HCEC 1CT (cell line): ENCODE measurements around the gene GCSAML.
"Not testable (repeated sequence)": the region's sequence is repeated elsewhere in the genome, so short reads cannot be mapped to it uniquely, and the experiment has no call there.

Experiments
- DNase-seq: peaks from one replicate; pipeline ENCODE4 v3.0.0-alpha.2; 2017

GCSAML gene

DNA sequence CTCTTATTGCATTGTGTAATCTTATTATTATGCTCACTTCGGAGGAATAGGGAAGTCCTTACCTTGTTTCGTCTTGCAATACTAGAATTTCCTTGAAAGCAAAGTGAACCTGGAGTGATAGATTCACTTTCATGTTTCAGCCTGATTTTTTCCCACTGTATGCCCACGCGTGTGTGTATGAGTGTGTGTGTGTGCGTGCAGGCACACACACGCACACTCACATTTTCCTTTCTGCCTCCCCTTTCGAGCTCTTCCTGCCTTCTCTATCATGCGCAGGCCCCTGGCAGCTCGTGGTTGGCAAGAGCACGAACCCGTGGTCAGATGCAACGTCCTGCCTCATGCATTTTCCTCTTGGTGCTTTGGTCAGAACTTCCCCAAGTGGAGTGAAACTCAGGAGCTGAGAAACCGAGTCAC is at the start of gene GCSAML:
Gene GCSAML, plus strand, starts transcription at position 366 of the 414 bp plus-strand sequence. CDS start 58 bp downstream, outside the sequence.
- DNase-seq = no peak

DNA sequence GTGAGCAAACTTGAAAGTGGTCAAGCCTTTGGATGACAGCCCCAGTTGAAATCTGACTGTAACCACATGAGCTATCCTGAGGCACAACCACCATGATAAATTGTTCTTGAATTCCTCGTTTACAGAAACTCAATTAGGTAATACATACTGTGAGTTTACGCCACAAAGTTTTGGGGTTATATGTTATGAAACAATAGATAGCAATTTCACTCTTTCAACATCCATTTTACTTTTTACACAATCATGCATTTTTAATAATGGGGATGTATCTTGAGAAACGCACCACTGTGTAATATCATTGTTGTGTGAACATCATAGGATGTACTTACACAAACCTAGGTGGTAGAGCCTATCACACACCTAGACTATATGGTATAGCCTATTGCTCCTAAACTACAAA is 48.1 kb upstream of the GCSAML start:
- DNase-seq = no peak

DNA sequence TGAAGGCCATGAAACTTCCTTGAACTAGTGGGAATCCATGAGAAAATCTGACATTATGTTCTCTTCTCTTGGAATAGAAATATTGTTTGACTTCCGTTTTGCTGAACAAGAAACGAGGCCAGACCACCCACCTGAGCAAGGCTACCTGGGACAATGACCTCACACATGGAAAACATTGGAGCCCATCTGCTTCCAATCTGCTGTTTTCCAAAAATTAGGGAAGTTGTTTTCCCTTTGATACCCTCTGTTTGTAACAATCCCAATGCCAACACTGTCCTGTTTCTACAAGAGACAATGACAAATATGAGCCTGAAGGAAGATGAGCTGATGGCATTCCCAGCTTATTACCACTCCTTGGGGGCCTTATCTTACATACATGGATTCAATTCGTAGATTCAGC is 42.1 kb upstream of the GCSAML start:
- DNase-seq = no peak

DNA sequence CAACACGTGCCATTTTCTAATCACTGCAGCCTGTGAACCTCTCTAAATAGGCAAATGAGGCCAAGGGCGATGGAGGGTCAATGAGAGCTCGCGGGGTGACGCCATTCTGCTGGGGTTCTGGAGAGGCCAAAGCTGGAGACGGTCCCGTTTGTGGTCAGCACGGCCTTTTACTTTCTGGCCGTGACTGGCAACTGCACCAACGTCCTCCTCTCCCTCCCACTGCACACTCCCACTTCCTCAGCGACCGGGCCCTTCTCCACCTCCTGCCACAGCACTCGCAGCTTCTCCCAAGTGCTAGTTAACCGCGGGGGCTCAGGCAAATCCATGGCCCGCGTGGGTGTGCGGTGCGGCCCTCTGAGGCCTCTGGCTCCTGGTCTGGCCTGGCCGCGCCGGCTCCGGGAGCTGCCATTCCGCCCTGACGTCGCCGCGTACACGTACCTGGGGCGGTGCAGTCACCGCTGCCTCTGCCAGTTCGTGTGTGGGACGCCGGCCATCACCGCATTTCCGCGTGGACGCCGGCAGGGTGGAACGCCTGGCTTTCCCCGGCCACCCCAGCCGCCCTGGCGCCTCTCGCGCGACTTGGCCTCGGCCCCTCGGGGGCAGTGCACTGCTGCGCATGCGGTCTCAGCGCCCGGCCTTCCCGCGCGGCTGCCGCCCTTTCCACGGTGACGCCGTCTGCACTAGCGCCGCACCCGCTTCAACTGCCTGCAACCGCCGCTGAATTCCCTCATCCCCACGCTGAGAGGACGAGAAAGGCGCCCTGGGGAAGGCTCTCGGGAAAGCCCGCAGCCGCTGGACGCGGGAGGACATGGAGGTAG is 30.9 kb upstream of the GCSAML start:
- no peak for DNase-seq

DNA sequence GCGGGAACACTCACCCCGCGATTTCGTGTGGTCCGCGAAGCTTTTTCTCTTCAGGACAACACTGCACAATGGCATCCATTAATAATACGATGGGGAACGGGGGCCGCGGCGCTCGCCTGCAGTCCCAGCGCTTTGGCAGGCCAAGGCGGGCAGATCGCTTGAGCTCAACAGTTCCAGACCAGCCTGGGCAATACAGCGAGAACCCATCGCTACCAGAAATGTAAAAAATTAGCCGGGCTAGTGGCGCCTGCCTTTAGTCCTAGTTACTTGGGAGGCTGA is 30.4 kb upstream of the GCSAML start:
- no peak for DNase-seq

DNA sequence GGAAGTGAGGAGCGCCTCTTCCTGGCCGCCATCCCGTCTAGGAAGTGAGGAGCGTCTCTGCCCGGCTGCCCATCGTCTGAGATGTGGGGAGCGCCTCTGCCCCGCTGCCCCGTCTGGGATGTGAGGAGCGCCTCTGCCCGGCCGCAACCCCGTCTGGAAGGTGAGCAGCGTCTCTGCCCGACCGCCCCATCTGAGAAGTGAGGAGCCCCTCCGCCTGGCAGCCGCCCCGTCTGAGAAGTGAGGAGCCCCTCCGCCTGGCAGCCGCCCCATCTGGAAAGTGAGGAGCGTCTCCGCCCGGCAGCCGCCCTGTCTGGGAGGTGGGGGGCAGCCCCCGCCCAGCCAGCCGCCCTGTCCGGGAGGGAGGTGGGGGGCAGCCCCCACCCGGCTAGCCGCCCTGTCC is 27.0 kb upstream of the GCSAML start:
- DNase-seq = not testable (repeated sequence)

DNA sequence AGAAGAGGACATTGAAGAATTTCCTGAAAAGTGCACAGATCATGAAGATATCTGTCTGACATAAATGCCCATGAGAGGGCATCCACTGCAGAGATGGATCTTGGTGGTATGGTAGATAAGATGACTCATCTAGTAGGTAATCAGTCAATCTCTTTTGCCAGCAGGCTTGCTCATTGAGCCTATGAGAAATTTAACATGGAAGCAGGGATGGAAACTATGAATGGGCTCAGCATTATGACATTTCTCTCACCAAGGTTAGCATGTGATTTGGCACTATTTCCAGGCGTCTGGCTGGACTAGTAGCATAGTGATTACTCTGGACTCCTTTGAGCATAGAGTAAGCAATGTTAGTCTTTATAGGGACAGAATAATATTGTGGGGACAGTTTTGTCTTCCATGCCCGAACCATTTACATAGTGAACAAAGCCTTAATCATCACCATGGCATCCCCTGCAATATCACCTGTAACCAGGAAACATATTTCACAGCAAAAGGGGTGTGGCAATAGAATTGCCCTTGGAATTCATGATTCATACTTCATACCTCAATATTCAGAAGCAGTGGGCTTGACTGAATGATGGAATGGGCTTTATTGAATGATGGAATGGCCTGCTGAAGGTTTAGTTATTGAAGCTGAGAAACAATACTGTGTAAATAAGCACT is 20.0 kb upstream of the GCSAML start:
- DNase-seq = no peak

DNA sequence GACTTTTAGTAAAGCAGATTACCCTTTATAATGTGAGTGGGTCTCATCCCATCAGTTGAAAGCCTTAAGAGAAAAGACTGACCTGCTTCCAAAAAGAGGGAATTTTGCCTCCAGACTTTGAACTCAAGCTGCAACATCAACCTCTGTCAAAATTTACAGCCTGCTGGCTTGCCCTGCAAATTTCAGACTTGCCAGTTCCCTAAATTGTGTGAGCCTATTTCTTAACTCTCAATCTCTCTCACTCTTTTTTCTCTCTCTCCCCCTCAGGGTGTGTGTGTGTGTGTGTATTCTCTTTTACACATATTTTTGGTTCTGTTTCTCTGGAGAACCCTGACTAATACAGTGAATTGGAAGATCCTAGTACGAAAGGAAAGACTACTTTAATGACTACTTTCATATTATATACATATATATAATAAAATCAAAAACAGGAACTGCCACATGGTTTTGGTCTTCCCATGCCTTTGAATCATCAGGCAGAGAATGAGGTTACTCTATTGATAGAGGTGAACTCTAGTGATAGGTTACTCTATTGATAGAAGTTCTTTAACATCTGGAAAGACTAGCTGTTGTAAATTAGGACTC is 19.1 kb upstream of the GCSAML start:
- no peak for DNase-seq

DNA sequence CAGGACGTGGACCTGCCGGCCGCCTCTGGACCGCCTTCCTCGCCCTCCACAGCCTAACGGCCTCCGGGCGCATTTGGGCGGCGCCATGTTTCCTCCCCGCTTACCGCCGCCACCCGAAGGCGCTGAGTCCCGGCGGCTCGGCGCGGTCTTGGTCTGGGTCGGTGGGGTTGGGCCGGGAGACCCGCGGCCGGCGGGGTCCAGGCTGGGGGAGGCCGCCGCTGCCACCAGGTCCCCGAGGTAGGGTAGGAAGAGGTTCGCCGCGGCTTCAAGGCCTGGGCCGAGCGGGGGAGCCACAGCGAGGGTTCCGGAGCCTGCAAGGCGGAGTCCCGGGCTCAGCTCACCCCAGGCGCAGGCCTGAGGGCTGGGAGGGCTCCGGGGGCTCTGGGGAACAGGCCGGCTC is 18.1 kb upstream of the GCSAML start:
- DNase-seq = no peak

DNA sequence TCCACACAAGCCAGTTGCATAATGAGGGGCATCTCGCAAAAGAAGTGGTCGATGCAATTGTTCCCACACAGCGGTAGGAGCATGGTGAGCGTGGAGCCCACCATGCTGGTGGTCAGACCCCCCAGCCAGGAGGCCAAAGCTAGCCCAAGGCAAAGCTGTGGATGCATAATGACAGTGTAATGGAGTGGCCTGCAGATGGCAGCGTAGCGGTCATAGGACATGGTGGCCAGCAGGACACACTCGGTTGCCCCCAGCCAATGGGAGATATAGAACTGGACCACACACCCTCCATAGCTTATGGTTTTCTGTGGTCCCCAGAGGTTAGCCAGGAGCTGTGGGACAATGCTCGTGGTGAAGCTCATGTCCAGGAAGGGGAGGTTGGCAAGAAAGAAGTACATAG is 17.0 kb upstream of the GCSAML start:
- no peak for DNase-seq

DNA sequence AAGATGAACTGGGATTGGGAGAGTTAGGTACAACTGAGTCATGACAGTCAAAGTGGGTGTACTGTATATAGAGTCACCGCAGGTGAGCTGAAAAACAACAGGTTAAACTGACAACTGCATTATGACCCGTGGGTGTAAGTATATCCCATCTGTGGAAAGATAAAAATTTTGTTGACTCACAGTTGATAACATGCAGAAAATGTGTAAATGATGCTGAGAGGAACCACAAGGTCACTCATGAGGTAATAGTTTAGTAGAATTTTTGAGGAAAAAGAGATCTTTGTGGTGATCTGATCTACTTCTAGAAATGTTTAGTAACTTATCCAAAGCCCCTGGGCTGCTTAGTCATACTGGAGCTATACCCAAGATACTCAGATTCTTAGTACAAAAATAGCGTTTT is 13.5 kb upstream of the GCSAML start:
- no peak for DNase-seq

DNA sequence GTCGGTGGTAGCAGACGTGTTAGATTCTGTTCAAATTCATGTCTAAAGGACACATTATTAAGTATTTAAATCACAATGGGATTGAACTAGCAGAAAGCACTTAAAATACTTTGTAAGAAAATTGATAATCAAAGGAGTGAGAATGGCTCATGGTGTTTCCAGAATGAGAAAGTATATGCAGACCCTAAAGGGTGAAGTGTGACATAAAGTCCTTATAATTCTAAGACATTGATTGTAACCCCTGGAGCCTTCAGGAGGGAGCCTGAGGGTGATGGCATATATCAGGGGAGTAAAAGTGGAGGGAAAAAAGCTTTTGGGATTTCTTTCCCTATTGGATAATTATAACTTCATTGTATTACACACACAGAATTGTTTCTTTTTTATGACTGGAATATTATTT is 12.6 kb upstream of the GCSAML start, which contains the start of gene OR2C3:
Gene OR2C3, minus strand, starts transcription at position 101 of the 400 bp plus-strand sequence. CDS start 3,929 bp downstream, outside the sequence.
- DNase-seq = no peak

DNA sequence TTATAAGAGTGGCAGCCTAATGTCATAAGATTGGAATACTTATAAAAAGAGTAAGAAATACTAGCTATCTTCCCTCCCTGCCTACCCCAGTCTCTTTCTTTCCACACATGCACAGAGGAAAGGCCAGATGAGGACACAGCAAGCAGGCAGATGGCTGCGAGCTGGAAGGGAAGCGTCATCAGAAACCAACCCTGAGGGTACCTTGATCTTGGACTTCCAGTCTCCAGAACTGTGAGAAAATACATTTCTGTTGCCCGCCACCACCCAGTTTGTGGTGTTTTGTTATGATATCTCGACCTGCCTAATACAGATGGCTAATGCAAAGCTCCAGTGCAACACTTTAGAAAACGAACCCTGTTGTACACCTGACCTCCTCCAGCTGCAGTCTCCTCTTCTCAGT is 10.4 kb upstream of the GCSAML start:
- no peak for DNase-seq

DNA sequence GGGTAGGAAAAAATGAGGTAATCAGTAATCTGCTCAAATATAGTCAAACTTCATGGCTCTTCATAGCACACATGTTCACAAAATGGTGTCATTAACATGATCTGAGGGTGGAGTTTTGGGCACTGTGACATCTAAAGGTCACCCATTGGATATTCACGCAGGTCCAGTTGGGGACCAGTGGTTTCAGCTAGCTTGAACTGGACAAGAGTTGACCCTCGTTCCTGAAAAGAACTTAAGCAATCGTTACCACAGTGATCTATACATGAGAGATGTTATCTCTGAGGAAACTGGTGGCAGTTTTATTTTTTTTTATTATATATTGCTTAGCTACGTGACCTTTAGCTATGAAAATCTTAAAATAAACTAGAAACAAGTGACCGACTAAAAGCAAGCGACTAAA is 9.7 kb upstream of the GCSAML start:
- DNase-seq = no peak

DNA sequence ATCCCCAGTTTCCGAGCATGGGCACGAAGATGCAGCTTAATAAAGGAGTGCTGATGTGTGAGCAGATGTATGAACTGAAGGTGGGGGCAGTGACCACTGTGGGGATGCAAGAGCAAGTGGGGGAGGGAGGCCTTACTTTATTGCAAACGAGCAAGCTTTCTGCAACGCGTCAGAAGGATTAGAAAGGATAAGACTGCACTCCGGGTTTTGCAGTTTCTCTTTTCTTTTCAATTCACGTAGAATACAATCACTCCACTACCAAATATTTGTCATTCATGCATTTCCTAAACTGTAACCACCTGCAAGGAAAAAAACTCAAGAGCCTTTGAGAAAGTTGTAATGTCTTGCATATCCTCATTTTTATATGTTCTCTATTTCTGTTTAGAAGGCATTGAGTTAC is 8.4 kb upstream of the GCSAML start:
- DNase-seq = no peak

DNA sequence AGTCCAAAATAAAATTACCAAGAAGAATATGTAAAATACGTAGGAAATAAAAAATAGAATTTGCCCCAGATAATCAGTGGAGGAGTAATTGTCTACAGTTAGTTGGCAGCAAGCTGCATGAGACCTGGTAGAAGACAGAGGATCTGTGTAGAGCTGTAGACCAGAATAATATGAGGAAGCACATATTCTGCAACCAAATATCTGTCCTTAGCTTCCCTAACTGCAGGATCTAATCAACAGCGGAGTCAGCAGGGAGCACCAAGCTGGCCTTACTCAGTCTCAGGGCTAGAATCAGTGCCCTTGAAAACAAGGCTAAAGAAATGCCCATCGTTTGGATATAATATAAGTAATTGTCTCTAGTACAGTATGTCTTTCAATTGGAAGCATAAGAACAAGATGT is 6.1 kb upstream of the GCSAML start:
- no peak for DNase-seq

DNA sequence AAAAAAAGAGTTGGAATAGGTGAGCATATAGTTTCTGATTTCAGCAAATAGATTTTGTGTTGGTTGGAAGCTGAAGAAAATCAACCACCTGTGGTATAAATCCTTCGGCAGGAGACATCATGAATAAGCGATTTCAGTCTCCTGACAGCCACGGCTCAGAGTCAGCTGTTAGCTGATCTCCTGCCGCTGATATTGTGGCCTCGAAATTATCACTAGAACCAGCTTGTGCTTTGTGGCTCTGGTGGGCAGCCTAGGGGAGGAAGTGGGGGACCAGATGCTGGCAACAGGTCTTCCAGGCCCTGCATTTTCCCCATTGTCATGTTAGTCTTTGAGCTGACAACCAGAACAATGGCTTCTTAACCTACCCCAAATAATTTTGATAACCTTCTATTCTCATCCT is 842 bp upstream of the GCSAML start:
- no peak for DNase-seq

DNA sequence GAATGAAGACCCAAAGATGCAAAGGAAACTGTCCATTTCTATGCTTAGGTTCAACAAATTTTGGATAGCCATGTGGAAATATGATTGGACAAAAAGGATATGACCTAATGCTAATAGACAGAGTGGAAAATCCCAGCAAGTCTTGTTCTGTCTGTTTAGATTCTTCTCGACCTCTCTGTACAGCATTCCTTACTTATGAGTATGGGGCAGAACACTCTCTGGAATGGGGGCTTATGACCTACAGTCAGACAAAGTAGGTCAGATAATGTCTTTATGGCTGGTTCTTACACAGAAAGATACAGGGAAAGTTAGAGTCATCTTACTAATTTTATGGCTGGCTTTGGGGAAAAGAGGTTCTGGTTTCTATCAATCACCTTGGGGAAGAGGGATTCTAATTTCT is 2.8 kb downstream of the GCSAML start:
- peak; percentile 7 for DNase-seq

DNA sequence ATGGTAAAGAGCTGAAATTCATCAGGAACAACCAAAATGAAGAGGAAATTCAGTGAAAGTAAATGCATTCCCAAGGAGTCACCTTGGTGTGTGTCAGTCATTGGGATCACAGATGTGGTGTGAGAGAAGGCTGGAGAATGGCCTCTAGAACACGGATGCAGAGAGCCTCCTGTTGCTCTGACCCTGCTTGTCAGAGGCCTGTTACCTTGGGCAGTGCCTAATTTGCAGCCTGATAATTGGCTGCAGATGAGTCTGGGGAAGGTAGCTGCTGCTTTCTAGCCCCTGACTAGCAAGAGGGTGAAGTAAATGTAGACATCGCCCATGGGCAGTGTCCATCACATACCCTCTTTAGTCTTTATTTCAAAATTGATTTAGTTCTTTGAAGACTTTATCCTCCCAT is 3.3 kb downstream of the GCSAML start:
- DNase-seq = no peak

DNA sequence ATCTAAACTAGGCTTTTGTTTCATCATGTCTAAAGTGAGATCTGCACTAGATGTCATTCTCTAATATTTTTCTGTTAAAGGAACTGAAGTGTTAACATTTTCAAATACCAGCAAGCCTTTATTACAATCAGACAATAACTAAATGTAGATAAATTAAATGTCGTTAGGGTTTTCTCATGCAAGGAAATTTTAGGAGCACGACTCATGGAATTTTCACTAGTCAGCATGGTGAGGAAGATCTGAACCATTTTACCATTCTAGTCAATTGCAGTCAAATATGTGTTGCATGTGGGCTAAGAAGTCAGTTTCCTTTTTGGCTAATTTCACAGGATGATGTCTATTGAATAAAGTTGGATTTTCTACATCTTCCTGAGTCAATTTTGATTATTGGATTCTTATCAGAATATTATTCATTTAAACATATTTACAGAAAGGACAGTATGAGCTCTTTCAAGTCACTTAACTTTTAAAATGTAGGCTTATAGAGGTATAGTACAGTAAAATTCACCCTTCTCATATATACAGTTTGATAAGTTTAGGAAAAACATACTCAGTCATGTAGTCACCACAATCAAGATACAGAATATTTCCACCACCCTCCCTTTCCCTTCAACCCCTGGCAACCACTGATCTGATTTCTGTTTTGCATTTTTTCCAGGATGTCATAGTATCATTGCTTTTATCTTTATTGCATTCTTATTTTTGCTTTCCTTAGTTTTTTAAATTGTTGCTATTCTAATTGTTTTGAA is 9.2 kb downstream of the GCSAML start:
- DNase-seq = no peak

DNA sequence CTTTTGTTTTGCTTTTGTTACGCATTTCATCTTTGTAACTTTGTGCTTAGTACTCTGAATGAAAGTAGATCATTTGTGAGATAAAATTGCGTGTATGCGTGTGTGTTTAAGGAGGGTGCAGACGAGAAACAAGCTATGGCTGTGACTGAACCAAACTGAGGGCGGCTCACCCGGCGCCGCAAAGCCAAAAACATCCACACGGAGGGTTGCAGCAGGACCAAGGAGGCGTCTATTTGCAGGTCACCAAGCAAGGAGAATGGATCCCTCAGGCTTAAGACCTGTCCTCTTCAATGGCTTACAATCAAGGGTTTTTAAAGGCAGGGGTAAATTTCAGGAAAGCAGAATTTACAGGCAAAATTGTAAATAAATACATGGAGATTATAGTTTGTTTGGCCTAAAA is 12.8 kb downstream of the GCSAML start:
- DNase-seq = no peak

DNA sequence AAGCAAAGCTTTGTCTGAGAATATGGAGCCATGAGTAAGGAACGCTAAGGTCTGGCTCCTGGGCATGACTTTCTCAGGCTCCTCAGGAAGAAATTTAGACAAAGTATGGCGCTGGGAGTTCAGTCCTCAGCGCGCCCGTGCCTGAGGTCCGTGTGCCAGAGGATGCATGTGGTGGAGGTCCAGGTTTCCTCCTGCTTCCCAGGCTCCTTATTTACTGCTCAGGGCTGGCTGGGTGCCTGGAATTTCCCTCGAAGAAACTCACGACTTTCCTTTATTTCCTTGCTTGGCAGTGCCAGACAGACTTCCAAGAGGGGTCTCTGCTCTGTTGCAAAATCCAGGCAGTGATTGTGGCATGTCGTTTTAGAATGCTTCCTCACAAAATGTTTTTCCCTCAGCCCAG is 13.3 kb downstream of the GCSAML start:
- DNase-seq = no peak

DNA sequence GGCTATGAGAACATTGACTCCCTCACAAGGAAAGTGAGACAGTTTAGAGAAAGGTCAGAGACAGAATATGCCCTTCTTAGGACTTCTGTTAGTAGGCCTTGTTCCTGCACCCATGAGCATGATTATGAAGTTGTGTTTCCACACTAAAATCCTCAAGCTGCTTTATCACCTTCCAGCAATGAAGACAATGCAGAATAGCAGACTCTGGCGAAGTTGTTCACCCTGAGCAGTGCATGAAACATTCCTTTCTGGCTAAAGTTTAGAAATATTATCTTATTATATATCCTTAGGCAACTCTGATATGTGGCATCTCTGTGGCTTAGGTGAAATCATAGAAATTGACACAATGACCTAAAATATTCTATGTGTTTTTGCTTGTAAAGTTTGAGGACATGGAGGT is 25.3 kb downstream of the GCSAML start:
- no peak for DNase-seq

DNA sequence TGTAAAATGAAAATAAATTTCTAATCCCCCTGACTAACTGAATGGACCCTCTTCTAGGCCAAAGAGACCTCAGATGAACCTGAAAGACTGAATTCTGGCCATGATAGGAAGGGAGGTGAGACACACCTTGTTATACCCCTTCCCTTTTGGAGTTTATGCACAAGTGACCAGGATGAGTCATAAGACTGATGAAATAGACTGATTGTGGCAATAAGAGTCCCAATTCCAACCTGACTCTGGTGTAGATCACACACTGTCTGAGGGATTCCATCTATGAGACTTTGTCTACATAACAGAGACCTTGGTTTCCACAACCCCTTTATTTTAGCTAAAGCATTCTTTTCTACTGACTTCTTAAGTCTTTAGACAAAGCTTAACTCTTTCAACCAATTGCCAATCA is 25.7 kb downstream of the GCSAML start:
- no peak for DNase-seq
